ENCODE results near the gene NSL1. TPM values are rescaled to one million over a fixed set of nuclear protein-coding genes. Genes with fewer than 3 reads are reported as not detected.
A peak's percentile ranks its signal among the peaks of the same experiment; 100 is the strongest.
"Not testable (repeated sequence)": the region's sequence is repeated elsewhere in the genome, so short reads cannot be mapped to it uniquely, and the experiment has no call there.

NSL1 gene, protein sequence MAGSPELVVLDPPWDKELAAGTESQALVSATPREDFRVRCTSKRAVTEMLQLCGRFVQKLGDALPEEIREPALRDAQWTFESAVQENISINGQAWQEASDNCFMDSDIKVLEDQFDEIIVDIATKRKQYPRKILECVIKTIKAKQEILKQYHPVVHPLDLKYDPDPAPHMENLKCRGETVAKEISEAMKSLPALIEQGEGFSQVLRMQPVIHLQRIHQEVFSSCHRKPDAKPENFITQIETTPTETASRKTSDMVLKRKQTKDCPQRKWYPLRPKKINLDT
- total RNA-seq: 38.1 TPM

DNA sequence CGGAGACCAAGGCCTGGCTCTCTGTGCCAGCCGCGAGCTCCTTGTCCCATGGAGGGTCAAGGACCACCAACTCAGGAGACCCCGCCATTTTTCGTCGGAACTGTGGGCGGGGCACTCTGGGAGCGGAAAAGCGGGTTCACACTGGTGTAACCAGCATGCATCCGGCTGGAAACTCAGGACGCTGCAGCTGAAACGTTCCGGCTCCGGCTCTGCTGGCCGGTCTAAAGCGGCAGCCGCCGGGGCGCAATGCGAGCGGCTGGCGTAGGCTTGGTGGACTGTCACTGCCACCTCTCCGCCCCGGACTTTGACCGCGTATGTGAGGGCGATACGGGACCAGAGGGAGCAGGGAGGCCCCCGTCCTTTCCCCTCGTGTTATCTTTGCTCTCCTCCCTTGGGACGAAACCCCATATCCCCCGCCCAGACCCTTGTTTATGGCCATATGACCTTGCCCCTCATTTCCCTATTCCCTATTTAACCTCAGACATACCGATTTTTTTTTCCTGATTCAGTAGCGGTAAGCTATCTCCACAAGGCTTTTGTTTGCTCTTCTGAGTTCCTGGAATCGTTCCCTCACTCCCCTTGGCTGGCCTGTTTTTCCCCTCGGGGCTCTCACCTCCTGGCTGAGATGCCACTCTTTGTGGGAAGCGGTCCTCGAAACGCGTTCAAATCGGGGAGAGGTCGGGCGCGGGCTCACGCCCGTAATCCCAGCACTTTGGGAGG, at the start of gene NSL1, which contains the start of gene TATDN3:
Gene NSL1 (minus strand): TSS at position 102 of the 720 bp plus-strand sequence. CDS start 14 bp downstream, at position 88.
Gene TATDN3 (plus strand): TSS at position 219 of the 720 bp plus-strand sequence. CDS start 28 bp downstream, at position 247.
- DNase-seq (ENCODE audit: low spot score): peak; percentile 93
- intact Hi-C loops (cut with DNase I): no loop called here
- ATAC-seq: peak; percentile 97

GRCh38 chr1:212838145-212838544, 46.6 kb upstream of the NSL1 start:
- ATAC-seq (no peak), DNase-seq (ENCODE audit: low spot score) (no peak)
- intact Hi-C loops (cut with DNase I): no loop called here

- ATAC-seq; intact Hi-C loops (cut with DNase I); DNase-seq (ENCODE audit: low spot score): not testable (repeated sequence)
Measured at GRCh38 chr1:212833211-212834207, 41.9 kb upstream of the NSL1 start.

- intact Hi-C loops (cut with DNase I): no loop called here
- DNase-seq (ENCODE audit: low spot score) (no peak), ATAC-seq (no peak)
Measured at GRCh38 chr1:212828395-212828794, 36.8 kb upstream of the NSL1 start.

DNA sequence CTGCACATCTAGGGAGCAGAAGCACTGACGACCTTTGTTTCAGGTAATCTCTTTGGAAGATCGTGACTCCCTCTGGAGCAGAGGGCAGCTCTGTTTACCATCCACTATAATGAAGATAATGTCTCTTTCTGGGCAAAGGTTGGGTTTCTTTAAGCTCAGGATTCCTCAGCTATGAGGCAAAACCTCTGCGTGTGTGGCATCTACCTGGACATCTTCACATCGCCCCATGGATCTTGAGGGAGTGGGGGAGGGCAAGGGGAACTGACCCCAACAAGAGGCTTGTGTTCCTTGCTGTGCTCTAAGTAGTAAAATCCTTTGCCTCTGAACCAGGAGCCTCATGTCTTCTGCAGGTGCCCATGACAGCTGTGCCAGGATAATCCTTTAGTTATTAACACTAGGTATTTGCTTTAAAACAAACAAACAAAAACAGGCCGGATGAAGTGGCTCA, 36.3 kb upstream of the NSL1 start:
- ATAC-seq (no peak), DNase-seq (ENCODE audit: low spot score) (no peak)
- intact Hi-C loops (cut with DNase I): no loop called here

GRCh38 chr1:212827171-212827776, 35.7 kb upstream of the NSL1 start:
- intact Hi-C loops (cut with DNase I): no loop called here
- DNase-seq (ENCODE audit: low spot score): no peak
- ATAC-seq: no peak

GRCh38 chr1:212825798-212826452, 34.3 kb upstream of the NSL1 start:
- intact Hi-C loops (cut with DNase I): no loop called here
- no peak for DNase-seq (ENCODE audit: low spot score)

GRCh38 chr1:212824201-212824600, 32.6 kb upstream of the NSL1 start:
- DNase-seq (ENCODE audit: low spot score) (no peak), ATAC-seq (no peak)
- intact Hi-C loops (cut with DNase I): no loop called here

More at GRCh38 chr1:212825798-212826452, 34.3 kb upstream of the NSL1 start:
- ATAC-seq: no peak

DNA sequence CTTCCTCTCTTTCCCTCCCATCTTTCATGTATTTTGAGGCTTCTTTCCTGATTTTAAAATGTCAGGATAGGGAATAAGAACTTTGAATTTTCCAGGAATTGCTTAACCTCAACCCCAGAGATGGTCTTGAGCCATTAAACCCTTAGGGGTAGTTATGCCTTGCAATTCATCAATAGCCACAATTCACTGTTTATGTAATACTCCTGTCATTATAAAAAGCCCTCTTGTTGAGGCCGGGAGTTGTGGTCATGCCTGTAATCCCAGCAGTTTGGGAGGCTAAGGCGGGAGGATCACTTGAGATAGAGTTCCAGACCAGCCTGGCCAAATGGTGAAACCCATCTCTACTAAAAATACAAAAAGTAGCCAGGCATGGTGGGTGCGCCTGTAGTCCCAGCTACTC, 31.4 kb upstream of the NSL1 start:
- intact Hi-C loops (cut with DNase I): no loop called here
- DNase-seq (ENCODE audit: low spot score) (no peak), ATAC-seq (no peak)

DNA sequence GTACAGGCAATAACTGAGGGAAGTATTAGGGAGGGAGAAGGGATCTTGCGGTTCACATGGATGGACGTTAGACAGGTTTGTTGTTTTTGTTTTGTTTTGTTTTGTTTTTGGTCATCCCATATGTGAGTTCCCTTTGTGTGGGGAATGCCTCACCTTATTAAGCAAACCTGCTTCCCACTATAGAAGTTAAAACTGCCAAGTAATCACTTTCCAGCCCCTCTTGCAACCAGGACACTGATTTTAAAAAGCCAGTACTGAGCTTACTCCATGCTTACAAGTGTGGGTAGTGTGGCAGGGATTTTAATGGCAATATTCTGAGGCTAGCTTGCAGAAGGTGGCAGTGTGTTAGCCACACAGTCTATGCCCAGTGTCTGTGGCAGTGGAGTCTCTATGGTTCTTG, 29.4 kb upstream of the NSL1 start:
- DNase-seq (ENCODE audit: low spot score) (no peak), ATAC-seq (no peak)
- intact Hi-C loops (cut with DNase I): no loop called here

GRCh38 chr1:212819726-212820125, 28.1 kb upstream of the NSL1 start:
- intact Hi-C loops (cut with DNase I): loop anchor here (2.0 kb wide), 1 partner anchor 69 kb away; no protein-coding TSS in a partner anchor
- no peak for DNase-seq (ENCODE audit: low spot score)
- ATAC-seq: no peak

- intact Hi-C loops (cut with DNase I): no loop called here
Measured at GRCh38 chr1:212816567-212817278, 25.1 kb upstream of the NSL1 start.

DNA sequence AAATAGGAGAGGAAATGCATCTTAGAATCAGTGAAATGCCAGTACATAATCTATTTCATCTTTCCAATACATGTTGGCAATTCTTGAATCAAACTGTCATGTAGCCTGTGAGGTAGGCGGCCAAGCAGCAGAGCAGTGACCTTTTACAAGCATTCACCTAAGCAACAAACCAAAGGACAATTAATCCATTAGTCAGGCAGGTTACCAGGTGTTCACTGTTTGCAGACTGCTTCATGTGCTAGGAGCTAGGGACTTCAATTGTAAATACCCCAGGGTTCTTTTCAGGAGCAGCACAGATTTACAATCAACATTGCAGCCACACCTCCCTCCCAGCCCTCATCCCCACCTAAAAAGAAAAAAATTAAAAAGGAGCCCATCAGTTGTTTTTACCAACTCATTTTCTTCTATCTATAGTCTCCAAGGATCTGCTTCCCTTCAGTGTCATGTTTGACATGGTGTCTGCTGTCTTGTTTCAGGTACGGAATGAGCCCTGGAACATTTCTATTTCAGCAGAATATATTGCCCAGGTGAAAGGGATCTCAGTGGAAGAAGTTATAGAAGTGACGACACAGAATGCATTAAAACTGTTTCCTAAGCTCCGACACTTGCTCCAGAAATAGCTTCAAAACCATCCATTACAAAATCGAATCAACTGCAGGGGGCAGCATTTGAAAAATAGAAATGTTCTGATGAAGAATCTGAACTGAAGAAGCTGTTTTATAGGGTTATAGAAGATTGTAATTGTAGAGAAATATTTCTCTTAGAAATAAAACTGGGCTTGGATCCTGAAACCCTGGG, 23.2 kb upstream of the NSL1 start:
- DNase-seq (ENCODE audit: low spot score): no peak
- intact Hi-C loops (cut with DNase I): no loop called here
- no peak for ATAC-seq

More at GRCh38 chr1:212816567-212817278, 25.1 kb upstream of the NSL1 start:
- no peak for DNase-seq (ENCODE audit: low spot score)
- ATAC-seq: no peak

DNA sequence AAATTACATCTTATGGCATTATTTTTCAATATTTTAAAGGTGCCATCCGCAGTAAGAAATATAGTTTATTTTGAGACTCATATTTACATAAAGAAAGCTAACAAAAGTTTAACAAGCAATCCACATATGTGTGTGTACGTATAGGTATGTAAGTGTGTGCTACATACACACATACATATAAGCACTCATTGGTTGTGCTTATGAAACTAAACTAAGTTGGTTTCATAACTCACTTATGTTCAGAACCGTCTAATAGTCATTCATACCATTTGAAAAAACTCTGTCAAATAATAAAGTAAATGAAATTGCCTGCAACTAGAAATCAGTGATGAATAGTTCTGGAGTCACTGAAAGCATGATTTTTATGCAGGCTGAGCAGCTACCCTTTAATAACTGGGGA, 14.2 kb upstream of the NSL1 start:
- no peak for DNase-seq (ENCODE audit: low spot score)
- no peak for ATAC-seq
- intact Hi-C loops (cut with DNase I): no loop called here

DNA sequence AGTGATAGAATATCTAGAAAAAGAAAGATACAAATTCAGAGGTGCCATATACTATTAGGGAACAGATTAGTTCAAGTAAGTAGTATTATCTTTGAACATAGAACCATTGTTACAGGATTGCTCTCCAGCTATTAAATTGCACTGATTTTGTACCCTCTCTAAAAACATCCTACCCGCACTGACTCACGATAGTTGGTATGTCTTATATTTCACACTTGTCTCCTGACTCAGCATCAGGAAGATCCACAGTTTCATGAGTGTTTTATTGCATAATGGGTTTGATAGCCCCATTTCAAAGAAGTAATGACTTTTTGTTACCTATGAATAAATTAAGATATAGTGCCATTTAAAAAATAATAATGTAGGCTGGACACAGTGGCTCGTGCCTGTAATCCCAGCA, 6.1 kb upstream of the NSL1 start:
- DNase-seq (ENCODE audit: low spot score): no peak
- no peak for ATAC-seq
- intact Hi-C loops (cut with DNase I): no loop called here

DNA sequence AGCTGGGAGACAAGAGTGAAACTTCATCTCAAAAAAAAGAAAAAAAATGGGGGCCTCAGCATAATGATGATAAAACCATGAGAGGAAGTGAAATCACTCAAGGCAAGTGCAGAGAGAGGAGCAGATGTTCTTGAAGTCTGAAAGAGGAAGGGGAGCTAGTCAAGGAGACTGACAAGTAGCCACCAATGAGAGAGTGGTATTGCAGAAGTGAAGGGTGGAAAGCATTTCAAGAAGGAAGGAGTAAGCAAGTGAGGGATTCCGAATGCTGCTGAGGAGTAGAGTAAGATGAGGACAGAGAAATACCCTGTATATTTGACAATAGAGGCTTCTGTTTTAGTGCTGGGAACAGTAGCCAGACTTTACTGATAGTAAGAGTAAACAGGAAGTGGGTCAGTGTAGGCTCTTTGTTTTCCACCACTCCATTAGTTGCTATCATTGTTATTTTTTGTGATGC, 3.0 kb upstream of the NSL1 start:
- ATAC-seq (no peak), DNase-seq (ENCODE audit: low spot score) (no peak)
- intact Hi-C loops (cut with DNase I): no loop called here

Measured in sciatic nerve (tissue), 2 donors.